DMS114 treated with DMSO at 0.1 percent for 48 hours (cell line): Measurements from ENCODE around the gene CHST11.

Experiments
- DNase-seq: peaks from one replicate; lab custom pipeline; 2025; ENCODE audit not compliant: unreplicated experiment; lab: John Stamatoyannopoulos, UW

Gene CHST11

GRCh38 chr12:104669851-104670337 is 213.1 kb downstream of the CHST11 start:
- DNase-seq = no peak

- DNase-seq = no peak
These were observed 214.0 kb downstream of the CHST11 start for GRCh38 chr12:104670439-104671408.

- DNase-seq = no peak
These were observed 214.8 kb downstream of the CHST11 start for GRCh38 chr12:104671409-104672095.

GRCh38 chr12:104672096-104672445 is 215.3 kb downstream of the CHST11 start:
- DNase-seq = no peak

- DNase-seq = no peak
These were observed 215.9 kb downstream of the CHST11 start for GRCh38 chr12:104672501-104673265.

- DNase-seq = no peak
These were observed 216.5 kb downstream of the CHST11 start for GRCh38 chr12:104673294-104673693.

- DNase-seq = no peak
These were observed 217.1 kb downstream of the CHST11 start for GRCh38 chr12:104673696-104674482.

GRCh38 chr12:104676636-104677035 is 219.9 kb downstream of the CHST11 start:
- DNase-seq = no peak

- DNase-seq = no peak
These were observed 220.8 kb downstream of the CHST11 start for GRCh38 chr12:104677441-104678089.

GRCh38 chr12:104680070-104680469 is 223.3 kb downstream of the CHST11 start:
- no peak for DNase-seq

GRCh38 chr12:104680491-104680890 is 223.7 kb downstream of the CHST11 start:
- no peak for DNase-seq

- DNase-seq = no peak
These were observed 224.4 kb downstream of the CHST11 start for GRCh38 chr12:104681012-104681690.

GRCh38 chr12:104682790-104683279 is 226.1 kb downstream of the CHST11 start:
- no peak for DNase-seq

- DNase-seq = no peak
These were observed 227.2 kb downstream of the CHST11 start for GRCh38 chr12:104683831-104684503.

- no peak for DNase-seq
These were observed 228.1 kb downstream of the CHST11 start for GRCh38 chr12:104684884-104685283.

GRCh38 chr12:104685366-104685765 is 228.6 kb downstream of the CHST11 start:
- no peak for DNase-seq

GRCh38 chr12:104686196-104686595 is 229.4 kb downstream of the CHST11 start:
- DNase-seq = no peak

GRCh38 chr12:104687823-104688573 is 231.2 kb downstream of the CHST11 start:
- DNase-seq = no peak
